ENCODE results near the gene NSDHL.

- TF ChIP-seq POLR2A (IDR thresholded peaks at IDR 0.05) (no peak), POLR2AphosphoS5 (IDR thresholded peaks at IDR 0.05) (no peak)
- TF ChIP-seq, protein P1, sequence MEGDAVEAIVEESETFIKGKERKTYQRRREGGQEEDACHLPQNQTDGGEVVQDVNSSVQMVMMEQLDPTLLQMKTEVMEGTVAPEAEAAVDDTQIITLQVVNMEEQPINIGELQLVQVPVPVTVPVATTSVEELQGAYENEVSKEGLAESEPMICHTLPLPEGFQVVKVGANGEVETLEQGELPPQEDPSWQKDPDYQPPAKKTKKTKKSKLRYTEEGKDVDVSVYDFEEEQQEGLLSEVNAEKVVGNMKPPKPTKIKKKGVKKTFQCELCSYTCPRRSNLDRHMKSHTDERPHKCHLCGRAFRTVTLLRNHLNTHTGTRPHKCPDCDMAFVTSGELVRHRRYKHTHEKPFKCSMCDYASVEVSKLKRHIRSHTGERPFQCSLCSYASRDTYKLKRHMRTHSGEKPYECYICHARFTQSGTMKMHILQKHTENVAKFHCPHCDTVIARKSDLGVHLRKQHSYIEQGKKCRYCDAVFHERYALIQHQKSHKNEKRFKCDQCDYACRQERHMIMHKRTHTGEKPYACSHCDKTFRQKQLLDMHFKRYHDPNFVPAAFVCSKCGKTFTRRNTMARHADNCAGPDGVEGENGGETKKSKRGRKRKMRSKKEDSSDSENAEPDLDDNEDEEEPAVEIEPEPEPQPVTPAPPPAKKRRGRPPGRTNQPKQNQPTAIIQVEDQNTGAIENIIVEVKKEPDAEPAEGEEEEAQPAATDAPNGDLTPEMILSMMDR (IDR thresholded peaks at IDR 0.05): no peak
Observed at GRCh38 chrX:152873361-152873760, 42.5 kb downstream of the NSDHL start.

All from prostate gland (tissue), 2 donors.